ENCODE measurements around the gene GOT2.

GRCh38 chr16:58755989-58756649 is 22.0 kb upstream of the GOT2 start:
- peak in 3 of 4 experiments; percentile 64 to 75 (median 73) for TF ChIP-seq CTCF (IDR thresholded peaks at IDR 0.05)
- TF ChIP-seq POLR2AphosphoS5 (IDR thresholded peaks at IDR 0.05): peak; percentile 49

Data from prostate gland (tissue), 2 donors.